SK-N-SH (cell line): ENCODE data around the gene SLAMF8. TPM values are rescaled to one million over a fixed set of nuclear protein-coding genes. Genes with fewer than 3 reads are reported as not detected.

ENCODE experiments used
- CTCF ChIA-PET: fragments of 300-600, 350-600 bp; formaldehyde crosslinking; extraction: SDS; loops from one replicate; lab custom pipeline; 2021; lab: Yijun Ruan, JAX
- POLR2A ChIA-PET: fragments of 350-600 bp; sonication (Branson Sonifier 250); formaldehyde crosslinking; extraction: SDS; loops from one replicate; lab custom pipeline; 2020; ENCODE audit warnings: antibody characterized with exemption, inconsistent platforms; lab: Yijun Ruan, JAX
- DNase-seq: peaks from one replicate; pipeline ENCODE4 v3.0.0; 2012
- H2AFZ ChIP-seq: fragments of 200-600 bp; sonication (generic); 2 replicates; pipeline ENCODE4 v1.8.1; 2016; ENCODE audit warnings: antibody characterized with exemption, mild to moderate bottlenecking, low read depth
- H3F3A ChIP-seq: fragments of 200-600 bp; sonication (generic); replicated peaks from 2 replicates; pipeline ENCODE3; 2016; ENCODE audit warnings: antibody characterized with exemption, mild to moderate bottlenecking; ENCODE audit not compliant: insufficient read depth
- H3K27ac ChIP-seq, 2 experiments: fragments of 200-500 bp in 1 of 2; fragments of 200-600 bp in 1 of 2; sonication (Bioruptor generic) in 1 of 2; sonication (generic), shearing (Covaris generic) in 1 of 2; 2 replicates each; pipeline versions ENCODE4 v1.5.1 to v1.6.1; 2014 to 2016; ENCODE audit warnings: low read depth in 2 of 2, inconsistent platforms in 1 of 2, low read length in 1 of 2, mild to moderate bottlenecking in 1 of 2, mixed read lengths in 1 of 2
- H3K27me3 ChIP-seq: fragments of 200-600 bp; sonication (generic), shearing (Covaris generic); 2 replicates; pipeline ENCODE4 v1.6.1; 2016; ENCODE audit warnings: mixed run types; ENCODE audit not compliant: insufficient read depth
- H3K36me3 ChIP-seq, 2 experiments: fragments of 200-500 bp in 1 of 2; fragments of 200-600 bp in 1 of 2; sonication (Bioruptor generic) in 1 of 2; sonication (generic) in 1 of 2; replicated peaks in 1 of 2; 2 replicates each; pipeline versions ENCODE3 to v1.5.1; 2014 to 2016; ENCODE audit warnings: low read length in 1 of 2, mild to moderate bottlenecking in 1 of 2; ENCODE audit not compliant: insufficient read depth in 2 of 2, control insufficient read depth in 1 of 2
- H3K4me1 ChIP-seq, 2 experiments: fragments of 200-500 bp in 1 of 2; fragments of 200-600 bp in 1 of 2; sonication (Bioruptor generic) in 1 of 2; sonication (generic), shearing (Covaris generic) in 1 of 2; 2 replicates each; pipeline versions ENCODE4 v1.5.1 to v1.6.1; 2014 to 2016; ENCODE audit warnings: low read depth in 1 of 2, low read length in 1 of 2, mixed run types in 1 of 2; ENCODE audit not compliant: insufficient read depth in 2 of 2, control insufficient read depth in 1 of 2
- H3K4me2 ChIP-seq: fragments of 200-600 bp; sonication (generic), shearing (Covaris generic); 2 replicates; pipeline ENCODE4 v1.6.1; 2017; ENCODE audit warnings: mixed run types
- H3K4me3 ChIP-seq, 2 experiments: fragments of 200-500 bp in 1 of 2; fragments of 200-600 bp in 1 of 2; sonication (Bioruptor generic) in 1 of 2; sonication (generic), shearing (Covaris generic) in 1 of 2; 2 replicates each; pipeline versions ENCODE4 v1.5.1 to v1.8.1; 2014 to 2016; ENCODE audit warnings: low read depth in 2 of 2, inconsistent platforms in 1 of 2, low read length in 1 of 2, mild to moderate bottlenecking in 1 of 2, mixed read lengths in 1 of 2, moderate library complexity in 1 of 2
- H3K79me2 ChIP-seq: fragments of 200-600 bp; sonication (generic); 2 replicates; pipeline ENCODE4 v1.8.1; 2017; ENCODE audit warnings: mild to moderate bottlenecking; ENCODE audit not compliant: insufficient read depth
- H3K9ac ChIP-seq: fragments of 200-600 bp; sonication (generic); 2 replicates; pipeline ENCODE4 v1.6.1; 2017; ENCODE audit warnings: mixed run types
- H3K9me2 ChIP-seq: fragments of 200-600 bp; sonication (generic); 2 replicates; pipeline ENCODE4 v1.6.1; 2017; ENCODE audit warnings: mixed run types
- H3K9me3 ChIP-seq: fragments of 200-600 bp; sonication (generic); 2 replicates; pipeline ENCODE4 v1.6.1; 2017; ENCODE audit warnings: mixed run types, mild to moderate bottlenecking, moderate library complexity
- H4K20me1 ChIP-seq: fragments of 200-600 bp; sonication (generic); 2 replicates; pipeline ENCODE4 v1.6.1; 2017; ENCODE audit warnings: mild to moderate bottlenecking, mixed run types; ENCODE audit not compliant: insufficient read depth
- FOSL2 ChIP-seq: IDR thresholded peaks from 2 replicates; pipeline ENCODE4 v1.4.0; 2012; ENCODE audit warnings: low read depth, mild to moderate bottlenecking, moderate library complexity, borderline replicate concordance
- GATA2 ChIP-seq: sonication (generic); formaldehyde crosslinking; IDR thresholded peaks from 2 replicates; pipeline ENCODE4 v1.5.0; 2020; ENCODE audit warnings: mild to moderate bottlenecking, missing genetic modification reagents
- IRF3 ChIP-seq: fragments of 150-350 bp; IDR thresholded peaks from 2 replicates; pipeline ENCODE4 v1.6.1; 2016; ENCODE audit warnings: mild to moderate bottlenecking, low read depth, low read length
- MAX ChIP-seq: IDR thresholded peaks from 2 replicates; pipeline ENCODE4 v1.4.0; 2012; ENCODE audit warnings: low read depth
- NRF1 ChIP-seq: IDR thresholded peaks from 2 replicates; pipeline ENCODE4 v1.6.1; 2012; ENCODE audit warnings: low read depth, mild to moderate bottlenecking, low read length
- RAD21 ChIP-seq: IDR thresholded peaks from 2 replicates; pipeline ENCODE4 v1.6.1; 2012; ENCODE audit warnings: mild to moderate bottlenecking, low read length
- REST ChIP-seq: IDR thresholded peaks from 2 replicates; pipeline ENCODE4 v1.6.1; 2012; ENCODE audit warnings: mild to moderate bottlenecking, low read depth, low read length, moderate library complexity
- SMC3 ChIP-seq: IDR thresholded peaks from 2 replicates; pipeline ENCODE4 v1.6.1; 2012; ENCODE audit warnings: low read depth, low read length, improper control_type of control experiment
- ZBTB33 ChIP-seq: IDR thresholded peaks from 2 replicates; pipeline ENCODE4 v1.4.0; 2012; ENCODE audit warnings: low read depth, borderline replicate concordance
- WGBS: methylation state at CpG from one replicate; pipeline ENCODE4 v1.1.6; 2017; ENCODE audit warnings: low lambda C conversion rate; 5-methylcytosine and 5-hydroxymethylcytosine counted together
- polyA plus RNA-seq, 3 experiments: library from polyadenylated mRNA; depleted of rRNA; stranded (reverse); fragments of >200 nt; gene quantifications; 2 replicates each; pipeline ENCODE4 v1.2.3, GENCODE V29; 2012

SLAMF8 gene
- polyA plus RNA-seq, 1 of the 3 experiments (the other 2 are of a cell fraction): not detected

GRCh38 chr1:159835356-159835755 lies 8.7 kb downstream of the SLAMF8 start:
- Histone ChIP-seq H3K9ac (no peak overlapping the region), H3K9me3 (no peaks in the 10 kb centered on the region), H3K4me2 (no peak overlapping the region), H3K4me1 (peaks cover 4 to 9% of the 10 kb centered on the region in 2 experiments; a peak in 2 of 4 replicates), H4K20me1 (no peaks in the 10 kb centered on the region), H3K4me3 (no peak overlapping the region), H3F3A (no peaks in the 10 kb centered on the region), H3K9me2 (no peaks in the 10 kb centered on the region)
- ChIA-PET POLR2A (no interaction called here), CTCF (interaction anchor here (1.3 kb wide), 1 partner anchor 29 kb away, joined by 3 read pairs; no protein-coding TSS in a partner anchor)
- DNase-seq: no peak
- TF ChIP-seq NRF1: no peak
- TF ChIP-seq RAD21: no peak
- TF ChIP-seq REST: no peak
- no peak for TF ChIP-seq IRF3
- no peak for TF ChIP-seq SMC3
- no peak for TF ChIP-seq MAX
- no peak for TF ChIP-seq ZBTB33
- no peak for TF ChIP-seq FOSL2
- no peak for TF ChIP-seq GATA2 (CRISPR knock-in tag)
- TF ChIP-seq, all 33 proteins: peak for 0
- no peak overlapping the region for H3K27ac ChIP-seq
- no peaks in the 10 kb centered on the region for H3K36me3 ChIP-seq
- H3K79me2 ChIP-seq: no peaks in the 10 kb centered on the region
- H3K27me3 ChIP-seq: no peaks in the 10 kb centered on the region
- no peak overlapping the region for H2AFZ ChIP-seq
- WGBS: 50% methylated on average over 3 of the region's 3 CpGs
